ENCODE measurements around the gene PVR.
"Not testable (repeated sequence)": the region's sequence is repeated elsewhere in the genome, so short reads cannot be mapped to it uniquely, and the experiment has no call there.

PVR gene

DNA sequence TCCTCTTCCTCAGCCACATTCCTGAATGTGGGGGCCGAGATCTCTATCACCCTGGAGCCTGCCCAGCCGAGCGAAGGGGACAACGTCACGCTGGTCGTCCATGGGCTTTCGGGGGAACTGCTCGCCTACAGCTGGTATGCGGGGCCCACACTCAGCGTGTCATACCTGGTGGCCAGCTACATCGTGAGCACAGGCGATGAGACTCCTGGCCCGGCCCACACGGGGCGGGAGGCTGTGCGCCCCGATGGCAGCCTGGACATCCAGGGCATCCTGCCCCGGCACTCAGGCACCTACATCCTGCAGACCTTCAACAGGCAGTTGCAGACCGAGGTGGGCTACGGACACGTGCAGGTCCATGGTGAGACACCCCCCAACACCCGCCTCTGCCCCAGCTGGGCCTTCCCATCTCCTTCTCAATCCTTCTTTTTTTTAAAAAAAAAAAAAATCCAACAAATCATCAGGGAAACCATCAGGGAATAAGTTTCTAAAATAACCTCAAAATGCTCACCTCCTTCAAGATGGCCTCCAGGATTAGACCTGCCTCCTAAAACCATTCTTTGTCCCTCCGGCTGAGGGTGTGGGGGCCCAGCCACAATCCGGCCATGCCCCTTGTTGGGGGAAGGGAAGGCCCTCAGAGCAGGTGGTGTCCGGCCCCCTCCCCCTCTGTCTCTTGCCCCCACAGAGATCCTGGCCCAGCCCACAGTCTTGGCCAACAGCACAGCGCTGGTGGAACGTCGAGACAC is 59.8 kb downstream of the PVR start:
- FAIRE-seq = no peak

DNA sequence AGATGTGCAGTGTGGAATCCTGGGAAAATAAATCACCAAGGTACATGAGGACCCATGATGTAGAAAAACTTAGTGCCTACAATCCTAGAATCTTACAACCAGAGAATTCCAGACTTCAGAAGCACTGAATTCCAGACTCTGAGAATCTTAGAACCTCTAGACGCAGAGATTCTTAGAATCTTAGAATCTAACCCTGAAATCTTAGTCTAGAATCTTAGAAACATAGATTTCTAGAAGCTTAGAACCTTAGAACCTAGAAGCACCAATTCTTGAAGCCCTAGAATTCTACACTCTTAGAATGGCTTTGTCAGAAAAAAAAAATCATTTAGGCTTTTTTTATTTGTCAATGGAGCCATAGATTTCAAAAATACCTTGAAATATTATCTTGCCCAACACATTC is 61.3 kb downstream of the PVR start:
- no peak for FAIRE-seq

- FAIRE-seq = no peak
These were observed 61.8 kb downstream of the PVR start for GRCh38 chr19:44705502-44706010.

- FAIRE-seq = no peak
These were observed 63.0 kb downstream of the PVR start for GRCh38 chr19:44706506-44707236.

- no peak for FAIRE-seq
These were observed 64.1 kb downstream of the PVR start for GRCh38 chr19:44707794-44708193.

DNA sequence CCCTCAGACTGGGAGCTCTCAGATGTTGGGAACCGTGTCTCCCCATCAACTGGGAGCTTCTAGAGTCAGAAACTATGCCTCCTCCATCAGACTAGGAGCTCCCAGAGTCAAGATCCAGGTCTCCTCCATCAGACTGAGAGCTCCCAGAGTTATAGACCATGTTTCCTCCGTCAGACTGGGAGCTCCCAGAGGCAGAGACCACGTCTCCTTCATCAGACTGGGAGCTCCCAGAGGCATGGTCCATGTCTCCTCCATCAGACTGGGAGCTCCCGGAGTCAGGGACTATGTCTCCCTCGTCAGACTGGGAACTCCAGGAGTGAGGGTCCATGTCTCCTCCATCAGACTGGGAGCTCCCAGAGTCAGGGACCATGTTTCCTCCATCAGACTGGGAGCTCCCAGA is 65.2 kb downstream of the PVR start:
- no peak for FAIRE-seq

GRCh38 chr19:44709434-44710266 is 65.9 kb downstream of the PVR start:
- not testable (repeated sequence) for FAIRE-seq

DNA sequence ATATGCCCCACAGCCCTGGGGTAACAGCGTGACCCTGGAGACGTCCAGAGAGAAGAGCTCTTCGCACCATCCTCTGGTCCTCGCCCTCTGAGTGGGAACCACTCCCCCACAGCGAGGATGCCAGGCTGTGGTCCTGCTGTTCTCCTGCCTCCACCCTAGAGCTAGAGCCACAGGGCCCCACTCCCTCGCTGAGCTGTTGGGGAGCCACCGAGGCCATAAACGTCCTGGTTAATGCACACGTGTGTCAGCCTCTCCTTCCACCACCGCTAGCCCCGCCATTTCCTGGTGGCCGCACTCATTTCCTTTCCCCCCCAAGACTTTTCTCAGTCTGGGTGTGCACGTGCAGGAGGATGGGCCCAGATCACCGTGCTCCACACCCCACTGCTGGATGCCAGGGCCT is 66.8 kb downstream of the PVR start:
- no peak for FAIRE-seq

- FAIRE-seq = no peak
These were observed 69.3 kb downstream of the PVR start for GRCh38 chr19:44712864-44713515.

Measured in A204.1 (cell line).